ENCODE results near the gene HEG1.
A peak's percentile ranks its signal among the peaks of the same experiment; 100 is the strongest.

HEG1 gene

GRCh38 chr3:124952282-124952855, 103.4 kb downstream of the HEG1 start:
- no peak for DNase-seq (ENCODE audit: low read depth, low spot score)

- DNase-seq (ENCODE audit: low read depth, low spot score) = no peak
Measured at GRCh38 chr3:124951511-124952281, 104.1 kb downstream of the HEG1 start.

- DNase-seq (ENCODE audit: low read depth, low spot score) = no peak
Measured at GRCh38 chr3:124950026-124950425, 105.8 kb downstream of the HEG1 start.

GRCh38 chr3:124942613-124943012, 113.2 kb downstream of the HEG1 start:
- no peak for DNase-seq (ENCODE audit: low read depth, low spot score)

GRCh38 chr3:124941771-124942170, 114.0 kb downstream of the HEG1 start:
- no peak for DNase-seq (ENCODE audit: low read depth, low spot score)

GRCh38 chr3:124939661-124940060, 116.1 kb downstream of the HEG1 start:
- DNase-seq (ENCODE audit: low read depth, low spot score) = no peak

GRCh38 chr3:124938896-124939295, 116.9 kb downstream of the HEG1 start:
- DNase-seq (ENCODE audit: low read depth, low spot score) = no peak

GRCh38 chr3:124937049-124937448, 118.7 kb downstream of the HEG1 start:
- DNase-seq (ENCODE audit: low read depth, low spot score) = no peak

- DNase-seq (ENCODE audit: low read depth, low spot score) = no peak
Measured at GRCh38 chr3:124935794-124936542, 119.8 kb downstream of the HEG1 start.

- DNase-seq (ENCODE audit: low read depth, low spot score) = no peak
Measured at GRCh38 chr3:124935264-124935663, 120.5 kb downstream of the HEG1 start.

- DNase-seq (ENCODE audit: low read depth, low spot score) = no peak
Measured at GRCh38 chr3:124934577-124934976, 121.2 kb downstream of the HEG1 start, which contains the start of gene MUC13. Gene MUC13 (minus strand): TSS chr3:124934751. CDS start chr3:124934712, 39 bp downstream.

- DNase-seq (ENCODE audit: low read depth, low spot score) = peak; percentile 30
Measured at GRCh38 chr3:124928333-124929202, 127.2 kb downstream of the HEG1 start.

GRCh38 chr3:124927574-124928045, 128.2 kb downstream of the HEG1 start:
- DNase-seq (ENCODE audit: low read depth, low spot score) = no peak

- no peak for DNase-seq (ENCODE audit: low read depth, low spot score)
Measured at GRCh38 chr3:124926426-124927101, 129.2 kb downstream of the HEG1 start.

GRCh38 chr3:124924741-124925140, 131.1 kb downstream of the HEG1 start:
- DNase-seq (ENCODE audit: low read depth, low spot score) = no peak

GRCh38 chr3:124923833-124924232, 132.0 kb downstream of the HEG1 start:
- no peak for DNase-seq (ENCODE audit: low read depth, low spot score)

- DNase-seq (ENCODE audit: low read depth, low spot score) = no peak
Measured at GRCh38 chr3:124920718-124921117, 135.1 kb downstream of the HEG1 start.

GRCh38 chr3:124919756-124920155, 136.0 kb downstream of the HEG1 start:
- DNase-seq (ENCODE audit: low read depth, low spot score) = no peak

- DNase-seq (ENCODE audit: low read depth, low spot score) = no peak
Measured at GRCh38 chr3:124918524-124918923, 137.3 kb downstream of the HEG1 start.

- no peak for DNase-seq (ENCODE audit: low read depth, low spot score)
Measured at GRCh38 chr3:124916837-124917409, 138.9 kb downstream of the HEG1 start.

Measured in activated CD4-positive, CD25-positive, alpha-beta regulatory T cell treated with anti-CD3 and anti-CD28 coated beads, Interleukin-2, amount 50 U/mL, for 16 hours (primary cell).